ENCODE measurements around the gene FAF1.

- TF ChIP-seq CTCF (IDR thresholded peaks at IDR 0.05) (no peak), SIN3A (IDR thresholded peaks at IDR 0.05; ENCODE audit: borderline replicate concordance, low read depth, low read length) (no peak), EP300 (IDR thresholded peaks at IDR 0.05; ENCODE audit: borderline replicate concordance in 1 of 2, low read depth in 1 of 2, low read length in 1 of 2) (no peak), FOSL2 (IDR thresholded peaks at IDR 0.05; ENCODE audit: borderline replicate concordance, low read depth) (no peak), POLR2AphosphoS5 (IDR thresholded peaks at IDR 0.05; ENCODE audit: low read depth, low read length) (no peak), TEAD4 (IDR thresholded peaks at IDR 0.05; ENCODE audit: borderline replicate concordance, insufficient read depth) (no peak), CHD2 (IDR thresholded peaks at IDR 0.05; ENCODE audit: low read length, partially characterized antibody) (no peak)
Measured at GRCh38 chr1:50693829-50694228, 266.2 kb downstream of the FAF1 start.
